Activated CD4-positive, alpha-beta memory T cell treated with anti-CD3 and anti-CD28 coated beads, Interleukin-2, amount 10 ng/mL, durations not matched to agents 7 days and 5 days (primary cell): ENCODE results near the gene RORC. TPM values are rescaled to one million over a fixed set of nuclear protein-coding genes. Genes with fewer than 3 reads are reported as not detected.

Source experiments
- CTCF ChIA-PET: fragments of 350-600 bp; sonication (Branson Sonifier 250); formaldehyde crosslinking; loops from one replicate; lab custom pipeline; 2021; ENCODE audit warnings: antibody characterized with exemption, inconsistent platforms; lab: Charles Lee
- POLR2A ChIA-PET: fragments of 350-600 bp; sonication (Branson Sonifier 250); formaldehyde crosslinking; loops from one replicate; lab custom pipeline; 2021; ENCODE audit warnings: antibody characterized with exemption; lab: Charles Lee
- DNase-seq: peaks from one replicate; pipeline ENCODE4 v3.0.0-alpha.2; 2020
- H3K27ac Mint-ChIP-seq: one replicate; pipeline ENCODE4 v1.8.0; 2021; ENCODE audit warnings: mild to moderate bottlenecking, mixed read lengths
- H3K27me3 Mint-ChIP-seq: one replicate; pipeline ENCODE4 v1.8.0; 2021; ENCODE audit warnings: mixed read lengths
- H3K36me3 Mint-ChIP-seq: one replicate; pipeline ENCODE4 v1.8.0; 2021; ENCODE audit warnings: low read depth, mixed read lengths
- H3K4me1 Mint-ChIP-seq: one replicate; pipeline ENCODE4 v1.8.0; 2021; ENCODE audit warnings: mixed read lengths
- H3K4me3 Mint-ChIP-seq: one replicate; pipeline ENCODE4 v1.8.0; 2021; ENCODE audit warnings: mild to moderate bottlenecking, mixed read lengths
- H3K9me3 Mint-ChIP-seq: one replicate; pipeline ENCODE4 v1.8.0; 2021; ENCODE audit warnings: mixed read lengths
- total RNA-seq, 2 experiments: library from RNA; stranded (reverse); gene quantifications; one replicate each; pipeline ENCODE4 v1.2.3, GENCODE V29; 2021

The RORC gene
- total RNA-seq, 2 experiments from 2014 or later, result 25.4 to 25.8 TPM

DNA sequence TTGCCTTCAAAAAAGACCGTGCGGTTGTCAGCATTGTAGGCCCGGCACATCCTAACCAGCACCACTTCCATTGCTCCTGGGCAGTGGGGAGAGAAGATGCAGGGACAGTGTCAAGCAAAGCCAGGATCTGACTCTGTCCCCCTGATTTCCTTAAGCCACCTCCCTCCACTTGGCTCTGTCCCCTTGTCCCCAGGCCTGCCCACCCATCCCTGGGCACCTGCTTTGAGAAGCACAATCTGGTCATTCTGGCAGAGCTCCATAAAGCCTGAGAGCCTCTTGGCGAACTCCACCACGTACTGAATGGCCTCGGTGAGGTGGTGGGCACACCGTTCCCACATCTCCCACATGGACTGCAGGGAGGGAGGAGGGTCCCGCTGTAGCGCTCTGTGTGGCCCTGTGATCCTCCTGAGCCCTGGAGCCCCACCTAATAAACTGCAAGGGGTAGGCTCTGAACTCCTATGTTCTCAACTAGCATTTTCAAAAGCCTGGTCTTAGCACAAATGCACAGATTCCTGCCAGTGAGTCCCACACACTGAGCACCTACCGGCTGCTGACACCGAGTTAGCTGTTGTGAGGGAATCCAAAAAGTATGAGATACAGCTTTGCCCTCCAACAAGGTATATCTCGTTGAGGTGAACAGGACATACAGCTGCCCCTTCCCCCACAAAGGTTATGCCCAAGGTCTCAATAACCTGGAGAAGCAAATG, 18.2 kb downstream of the RORC start:
- Mint-ChIP-seq H3K36me3 (peaks cover 14% of the 10 kb centered on the region), H3K4me3 (no peak overlapping the region), H3K4me1 (peaks cover 61% of the 10 kb centered on the region), H3K9me3 (no peaks in the 10 kb centered on the region), H3K27me3 (no peaks in the 10 kb centered on the region), H3K27ac (no peak overlapping the region)
- POLR2A ChIA-PET, result interaction anchor here (1.4 to 2.6 kb wide), 3 partner anchors 8 to 23 kb away, joined by 6 to 15 read pairs (median 7); partner anchors contain the start of gene TDRKH
- DNase-seq, result no peak
- CTCF ChIA-PET, result no interaction called here

- CTCF ChIA-PET, result interaction anchor here (0.7 kb wide), 2 partner anchors 10 to 22 kb away, joined by 3 read pairs; no protein-coding TSS in a partner anchor
- Mint-ChIP-seq H3K9me3 (no peaks in the 10 kb centered on the region), H3K4me3 (no peak overlapping the region), H3K36me3 (peaks cover 12% of the 10 kb centered on the region), H3K27me3 (peaks cover 2% of the 10 kb centered on the region), H3K4me1 (peaks cover 41% of the 10 kb centered on the region), H3K27ac (no peak overlapping the region)
- POLR2A ChIA-PET, result interaction anchor here (0.8 to 2.6 kb wide), 8 partner anchors 9 to 77 kb away, joined by 3 to 15 read pairs (median 3); no protein-coding TSS in a partner anchor
- DNase-seq, result no peak
Observed at GRCh38 chr1:151811181-151811580, 20.4 kb downstream of the RORC start.

- Mint-ChIP-seq H3K36me3 (peaks cover 5% of the 10 kb centered on the region), H3K27me3 (peaks cover 2% of the 10 kb centered on the region), H3K4me3 (no peak overlapping the region), H3K9me3 (no peaks in the 10 kb centered on the region), H3K27ac (no peak overlapping the region), H3K4me1 (peaks cover 30% of the 10 kb centered on the region)
- DNase-seq, result no peak
- CTCF ChIA-PET, result no interaction called here
- POLR2A ChIA-PET, result interaction anchor here (0.6 to 2.6 kb wide), 5 partner anchors 11 to 20 kb away, joined by 3 to 9 read pairs (median 3); no protein-coding TSS in a partner anchor
Observed at GRCh38 chr1:151809985-151810556, 21.5 kb downstream of the RORC start.

- no peaks in the 10 kb centered on the region for H3K9me3 Mint-ChIP-seq
- POLR2A ChIA-PET, result interaction anchor here (0.6 to 2.6 kb wide), 5 partner anchors 11 to 20 kb away, joined by 3 to 9 read pairs (median 3); no protein-coding TSS in a partner anchor
- H3K4me1 Mint-ChIP-seq, result peaks cover 23% of the 10 kb centered on the region
- peaks cover 5% of the 10 kb centered on the region for H3K36me3 Mint-ChIP-seq
- CTCF ChIA-PET, result no interaction called here
- no peak overlapping the region for H3K27ac Mint-ChIP-seq
- no peak overlapping the region for H3K4me3 Mint-ChIP-seq
- H3K27me3 Mint-ChIP-seq, result peaks cover 2% of the 10 kb centered on the region
- DNase-seq, result no peak
Observed at GRCh38 chr1:151809290-151809984, 22.2 kb downstream of the RORC start.

DNA sequence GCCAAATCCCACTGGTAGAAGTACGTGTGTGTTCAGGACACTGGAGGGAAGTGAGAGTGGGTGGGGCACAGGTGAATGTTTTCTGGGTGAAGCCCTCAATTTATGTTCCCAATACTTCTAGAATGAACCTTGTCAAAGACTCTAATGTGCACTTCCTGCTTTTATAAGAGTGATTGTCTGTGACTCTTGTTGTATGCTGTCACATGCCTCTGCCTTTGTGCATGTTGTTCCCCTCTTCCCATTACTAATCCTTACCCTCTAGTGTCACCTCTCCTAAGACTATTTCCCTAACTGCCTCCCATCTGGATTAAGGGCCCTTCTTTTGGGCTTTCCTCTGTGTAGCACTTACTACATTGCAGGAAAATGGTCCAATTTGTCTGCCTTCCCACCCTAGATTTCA, 23.8 kb downstream of the RORC start:
- H3K36me3 Mint-ChIP-seq, result peaks cover 3% of the 10 kb centered on the region
- ChIA-PET CTCF (no interaction called here), POLR2A (interaction anchor here (1.2 to 1.4 kb wide), 2 partner anchors 9 to 10 kb away, joined by 3 to 4 read pairs; no protein-coding TSS in a partner anchor)
- DNase-seq, result no peak
- H3K9me3 Mint-ChIP-seq, result no peaks in the 10 kb centered on the region
- peaks cover 2% of the 10 kb centered on the region for H3K27me3 Mint-ChIP-seq
- peaks cover 8% of the 10 kb centered on the region for H3K4me1 Mint-ChIP-seq
- no peak overlapping the region for H3K27ac Mint-ChIP-seq
- H3K4me3 Mint-ChIP-seq, result no peak overlapping the region

DNA sequence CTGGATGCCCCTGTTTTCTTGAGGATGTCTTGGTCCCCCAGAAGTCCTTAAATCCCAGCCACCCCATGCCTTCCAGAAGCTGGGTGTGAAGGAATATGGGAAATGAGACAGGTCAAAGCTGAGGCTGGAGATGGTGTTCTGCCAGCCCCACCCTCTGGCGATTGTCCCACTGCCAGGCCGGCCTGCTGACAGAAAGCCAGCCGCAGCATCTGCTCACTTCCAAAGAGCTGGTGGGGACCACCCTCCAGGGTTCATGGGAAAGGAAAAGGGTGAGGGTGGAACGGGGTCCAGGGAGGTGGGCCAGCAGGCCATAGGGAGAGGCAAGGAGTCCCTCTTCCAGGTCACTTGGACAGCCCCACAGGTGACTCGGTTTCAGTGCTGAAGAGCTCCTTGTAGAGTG, 24.5 kb downstream of the RORC start:
- ChIA-PET CTCF (no interaction called here), POLR2A (interaction anchor here (1.2 to 1.4 kb wide), 2 partner anchors 9 to 10 kb away, joined by 3 to 4 read pairs; no protein-coding TSS in a partner anchor)
- peaks cover 3% of the 10 kb centered on the region for H3K36me3 Mint-ChIP-seq
- peaks cover 2% of the 10 kb centered on the region for H3K27me3 Mint-ChIP-seq
- no peak overlapping the region for H3K27ac Mint-ChIP-seq
- H3K4me3 Mint-ChIP-seq, result no peak overlapping the region
- H3K9me3 Mint-ChIP-seq, result no peaks in the 10 kb centered on the region
- H3K4me1 Mint-ChIP-seq, result peaks cover 2% of the 10 kb centered on the region
- no peak for DNase-seq

DNA sequence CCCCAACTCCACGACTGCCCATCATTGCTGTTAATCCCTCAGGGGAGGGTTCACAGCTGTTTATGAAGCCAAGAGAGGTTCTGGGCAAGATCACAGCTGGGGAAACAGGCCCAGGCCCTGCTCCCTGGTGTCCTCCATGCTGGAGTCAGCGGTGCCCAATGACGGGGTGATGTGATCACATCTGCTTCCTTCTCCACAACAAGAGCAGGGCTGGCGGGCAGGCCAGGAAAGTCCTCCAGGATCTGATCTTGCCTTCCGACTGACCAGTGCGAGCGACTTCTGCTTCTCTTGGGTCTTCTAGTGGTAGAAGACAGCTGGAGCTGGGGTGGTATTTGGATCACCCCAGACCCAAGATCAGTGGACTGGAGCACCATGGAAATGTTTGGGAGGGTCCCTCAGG, 25.4 kb downstream of the RORC start:
- no peak for DNase-seq
- ChIA-PET CTCF (interaction anchor here (0.5 kb wide), 1 partner anchor 555 kb away, joined by 4 read pairs; no protein-coding TSS in a partner anchor), POLR2A (interaction anchor here (1.1 to 1.9 kb wide), 2 partner anchors 14 to 28 kb away, joined by 3 to 9 read pairs; no protein-coding TSS in a partner anchor)
- Mint-ChIP-seq H3K27me3 (peaks cover 2% of the 10 kb centered on the region), H3K4me3 (no peak overlapping the region), H3K36me3 (peaks cover 3% of the 10 kb centered on the region), H3K9me3 (no peaks in the 10 kb centered on the region), H3K4me1 (peaks cover 2% of the 10 kb centered on the region), H3K27ac (no peak overlapping the region)

DNA sequence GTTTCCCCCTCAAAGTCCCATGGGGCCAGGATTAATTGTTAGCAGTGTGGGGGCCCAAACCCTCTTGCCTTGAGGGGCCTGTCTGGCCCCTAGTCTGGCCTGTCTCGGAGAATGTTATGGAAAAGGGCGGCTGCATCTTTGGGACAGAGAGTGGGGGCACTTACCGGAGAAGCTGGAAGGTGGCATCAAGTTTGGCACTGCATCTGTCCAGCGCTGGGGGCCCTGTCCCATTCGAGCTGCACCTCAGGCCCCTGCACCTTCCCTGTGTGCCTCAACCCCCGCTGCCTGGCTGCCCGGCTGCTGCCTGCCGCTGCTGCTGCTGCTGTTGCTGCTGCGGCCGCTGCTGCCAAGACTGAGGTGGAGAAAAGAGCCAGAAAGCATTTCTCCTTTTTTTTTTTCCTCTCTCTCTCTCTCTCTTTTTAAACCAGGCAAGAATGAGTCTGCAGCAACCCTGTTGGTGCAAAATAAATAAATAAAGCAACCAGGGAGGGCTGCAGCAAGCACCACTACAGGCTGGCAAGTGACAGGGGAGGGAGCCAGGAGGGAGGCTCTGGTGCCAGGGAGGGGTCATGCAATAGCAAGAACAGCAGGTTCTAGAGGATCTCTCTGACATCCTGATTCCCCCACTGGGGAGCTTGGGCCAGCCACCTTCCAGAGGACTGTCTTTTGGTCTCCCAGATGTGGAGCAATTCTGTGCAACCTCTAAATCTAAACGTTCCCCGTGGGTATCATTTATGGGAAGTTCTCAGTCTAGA, 26.4 kb downstream of the RORC start, which contains the start of gene LINGO4:
TSS of gene LINGO4 (minus strand) at position 354 of the 755 bp plus-strand sequence. CDS start 2,715 bp downstream, outside the sequence.
- ChIA-PET CTCF (interaction anchor here (0.5 kb wide), 1 partner anchor 554 kb away, joined by 4 read pairs; no protein-coding TSS in a partner anchor), POLR2A (interaction anchor here (1.7 to 1.9 kb wide), 2 partner anchors 10 to 15 kb away, joined by 4 to 9 read pairs; no protein-coding TSS in a partner anchor)
- peaks cover 8% of the 10 kb centered on the region for H3K4me1 Mint-ChIP-seq

DNA sequence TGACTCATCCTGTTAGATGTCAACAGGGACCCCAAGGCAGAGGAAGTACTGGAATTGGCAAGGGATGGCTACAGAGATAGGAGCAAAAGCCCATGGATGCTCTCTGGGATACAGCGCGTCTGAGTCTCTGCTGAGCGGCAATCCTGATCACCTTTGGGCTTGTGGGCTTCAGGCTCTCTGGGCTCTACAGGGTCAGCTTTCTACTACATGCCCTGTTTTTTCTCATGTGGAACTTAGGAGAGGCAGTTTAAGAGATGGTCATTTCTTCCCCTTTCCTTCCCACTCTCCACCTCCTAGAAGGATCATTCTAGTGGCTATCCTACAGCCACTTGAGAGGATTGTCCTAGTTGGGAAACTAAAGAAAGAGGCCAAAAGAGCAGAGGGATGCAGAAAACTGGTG, 27.7 kb downstream of the RORC start:
- Mint-ChIP-seq H3K27me3 (peaks cover 10% of the 10 kb centered on the region), H3K27ac (no peak overlapping the region), H3K4me3 (no peak overlapping the region), H3K4me1 (peaks cover 15% of the 10 kb centered on the region), H3K36me3 (peaks cover 3% of the 10 kb centered on the region), H3K9me3 (no peaks in the 10 kb centered on the region)
- DNase-seq, result no peak
- ChIA-PET CTCF (no interaction called here), POLR2A (interaction anchor here (0.7 to 2.1 kb wide), 5 partner anchors 9 to 30 kb away, joined by 3 to 7 read pairs (median 4); partner anchors contain the start of gene TDRKH)

More for the DNA sequence above, 26.4 kb downstream of the RORC start, which contains the start of gene LINGO4:
- peaks cover 3% of the 10 kb centered on the region for H3K36me3 Mint-ChIP-seq
- H3K27me3 Mint-ChIP-seq, result peaks cover 2% of the 10 kb centered on the region
- no peak within 1 kb of the TSS for H3K27ac Mint-ChIP-seq
- no peak within 1 kb of the TSS for H3K4me3 Mint-ChIP-seq
- no peak for DNase-seq
- no peaks in the 10 kb centered on the region for H3K9me3 Mint-ChIP-seq

DNA sequence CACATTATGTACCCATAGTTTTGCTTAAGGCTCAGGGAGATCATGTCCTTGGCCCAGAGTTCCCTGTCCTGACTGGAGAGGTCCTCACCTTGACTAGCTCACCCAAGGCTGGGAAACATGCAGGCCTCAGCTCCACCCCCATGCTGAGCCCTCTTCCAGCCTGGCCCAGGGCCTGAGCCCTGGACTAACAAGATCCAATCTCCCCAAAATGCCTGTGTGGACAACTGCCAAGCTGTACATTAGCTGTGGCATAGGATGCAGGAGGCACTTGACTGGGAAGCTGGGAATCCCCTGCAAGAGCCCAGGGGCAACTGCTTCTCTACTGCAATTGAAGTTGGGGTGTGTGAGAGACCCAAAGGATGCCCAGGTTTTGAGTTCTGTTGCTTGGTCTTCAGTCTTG, 28.4 kb downstream of the RORC start:
- Mint-ChIP-seq H3K27ac (no peak overlapping the region), H3K4me3 (no peak overlapping the region), H3K27me3 (peaks cover 13% of the 10 kb centered on the region), H3K9me3 (no peaks in the 10 kb centered on the region), H3K4me1 (peaks cover 15% of the 10 kb centered on the region), H3K36me3 (no peaks in the 10 kb centered on the region)
- ChIA-PET CTCF (no interaction called here), POLR2A (interaction anchor here (1.1 to 2.1 kb wide), 4 partner anchors 10 to 19 kb away, joined by 4 to 7 read pairs (median 5); no protein-coding TSS in a partner anchor)
- no peak for DNase-seq

DNA sequence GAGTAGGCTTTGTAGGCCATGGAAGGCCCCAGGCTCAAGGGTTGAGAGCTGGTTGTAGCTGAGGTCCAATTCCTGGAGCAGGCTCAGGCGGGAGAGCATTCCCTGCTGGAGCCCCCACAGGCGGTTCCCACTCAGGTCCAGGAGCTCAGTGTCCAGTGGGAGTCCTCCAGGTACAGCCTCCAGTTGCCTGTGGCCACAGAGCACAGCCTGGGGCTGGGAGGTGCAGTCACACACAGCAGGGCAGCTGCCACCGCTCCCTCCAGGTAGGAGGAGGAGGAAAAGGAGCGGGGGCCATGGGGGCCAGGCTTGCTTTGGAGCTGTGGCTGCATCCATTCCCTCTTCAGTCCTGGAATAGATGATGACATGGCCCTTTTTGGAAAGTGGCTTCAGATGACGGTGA, 29.2 kb downstream of the RORC start:
- Mint-ChIP-seq H3K4me3 (no peak overlapping the region), H3K27ac (no peak overlapping the region), H3K27me3 (peaks cover 13% of the 10 kb centered on the region), H3K4me1 (peaks cover 13% of the 10 kb centered on the region), H3K9me3 (no peaks in the 10 kb centered on the region), H3K36me3 (no peaks in the 10 kb centered on the region)
- DNase-seq, result no peak
- CTCF ChIA-PET, result no interaction called here
- POLR2A ChIA-PET, result interaction anchor here (1.0 to 2.1 kb wide), 4 partner anchors 9 to 20 kb away, joined by 3 to 7 read pairs (median 5); no protein-coding TSS in a partner anchor
